Ureter (tissue), 1 donor: Measurements from ENCODE around the gene RASGRP3. TPM values are rescaled to one million over a fixed set of nuclear protein-coding genes. Genes with fewer than 3 reads are reported as not detected.

Source experiments
- total RNA-seq: library from RNA; stranded (reverse); gene quantifications from one replicate; pipeline ENCODE4 v1.2.4, GENCODE V29; 2023
- donor health status: DM: yes; HTN: yes; CAD: no.

RASGRP3 gene
- total RNA-seq, 1 donor from 2014 or later, result 9.9 TPM

Other genes starting within 250 kb of the RASGRP3 start
- 51.3 TPM for gene FAM98A, start 122.7 kb downstream of the RASGRP3 start, total RNA-seq